HTERT RPE-1 (cell line): ENCODE measurements around the gene RBMS3.

ENCODE experiments used
- in situ Hi-C: fragments of 300-500 bp; cut with MboI; formaldehyde crosslinking; loops from 4 replicates; pipeline ENCODE4 v1.14.3; 2020; ENCODE audit warnings: low sequenced_read_pairs

RBMS3 gene

GRCh38 chr3:29852767-29853166, 571.9 kb downstream of the RBMS3 start:
- in situ Hi-C loops: no loop called here

DNA sequence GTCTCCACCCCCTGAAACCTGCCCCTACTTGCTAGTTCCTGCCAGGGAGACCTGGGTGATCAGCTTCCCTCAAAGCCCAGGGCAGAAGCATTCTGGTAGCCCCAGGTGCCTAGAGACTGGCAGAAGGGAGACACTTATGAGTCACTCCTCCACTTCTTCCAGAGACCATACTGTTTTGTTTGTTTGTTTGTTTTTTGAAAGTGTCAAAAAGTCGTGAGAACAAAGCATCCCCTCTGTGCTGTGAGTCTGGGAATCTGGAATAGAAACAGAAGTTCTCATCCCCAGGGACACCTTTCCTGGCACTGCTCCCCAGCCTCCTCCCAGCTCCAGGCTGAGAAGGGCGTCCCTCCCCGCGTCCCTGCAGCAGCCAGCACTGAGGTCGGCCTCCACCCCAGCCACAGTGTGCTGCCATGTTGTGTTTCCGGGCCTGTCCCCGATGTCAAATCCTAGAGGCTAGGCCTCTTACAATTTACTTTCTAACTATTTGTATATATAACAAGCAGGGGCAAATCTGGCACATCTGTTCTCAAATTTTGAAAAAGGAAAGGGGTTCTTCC, 573.0 kb downstream of the RBMS3 start:
- in situ Hi-C loops: no loop called here

DNA sequence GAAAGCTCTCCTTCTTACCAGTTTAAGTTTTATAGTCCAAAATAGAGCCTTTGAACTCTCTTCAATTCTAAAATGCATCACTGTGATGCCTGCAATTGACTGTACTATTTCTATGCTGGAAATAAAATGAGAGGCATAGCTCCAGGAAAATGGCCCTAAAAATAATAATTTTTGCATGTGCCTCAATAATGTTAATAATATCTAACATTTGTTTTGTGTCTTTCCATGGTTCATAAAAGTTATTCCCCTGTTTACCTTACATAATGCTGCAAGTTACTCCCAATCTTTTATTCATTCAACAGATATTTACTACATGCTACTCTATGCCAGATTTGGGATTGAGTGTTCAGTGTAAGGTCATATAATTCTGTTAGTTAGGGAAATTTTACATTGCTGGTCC, 574.0 kb downstream of the RBMS3 start:
- in situ Hi-C loops: no loop called here

GRCh38 chr3:29859726-29860270, 578.9 kb downstream of the RBMS3 start:
- in situ Hi-C loops: no loop called here

- in situ Hi-C loops: no loop called here
Measured at GRCh38 chr3:29864809-29865208, 583.9 kb downstream of the RBMS3 start.

DNA sequence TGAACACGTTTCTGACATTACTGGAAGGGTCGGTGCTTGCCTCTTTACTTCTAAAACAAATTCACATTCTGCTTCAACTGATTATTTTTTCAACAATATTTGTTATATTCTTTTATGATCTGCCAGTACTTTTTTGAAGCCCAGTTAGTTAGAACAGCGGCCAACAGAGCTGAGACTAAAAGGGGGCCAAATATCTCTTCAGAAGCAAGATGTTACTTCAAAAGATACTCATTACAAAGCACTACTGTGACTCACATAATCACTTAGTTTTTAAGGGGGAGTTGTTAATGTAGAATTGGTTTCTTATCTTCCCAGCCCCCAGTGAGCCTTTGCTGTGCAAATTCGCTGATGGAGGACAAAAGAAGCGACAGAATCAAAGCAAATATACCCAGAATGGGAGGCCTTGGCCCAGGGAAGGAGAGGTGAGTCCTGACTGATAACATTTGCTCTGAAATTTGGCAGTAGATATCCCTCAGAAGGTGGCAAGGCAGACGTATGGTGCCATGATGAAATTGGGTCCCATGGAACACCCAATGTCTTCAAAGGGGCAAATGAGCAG, 587.8 kb downstream of the RBMS3 start:
- in situ Hi-C loops: no loop called here

DNA sequence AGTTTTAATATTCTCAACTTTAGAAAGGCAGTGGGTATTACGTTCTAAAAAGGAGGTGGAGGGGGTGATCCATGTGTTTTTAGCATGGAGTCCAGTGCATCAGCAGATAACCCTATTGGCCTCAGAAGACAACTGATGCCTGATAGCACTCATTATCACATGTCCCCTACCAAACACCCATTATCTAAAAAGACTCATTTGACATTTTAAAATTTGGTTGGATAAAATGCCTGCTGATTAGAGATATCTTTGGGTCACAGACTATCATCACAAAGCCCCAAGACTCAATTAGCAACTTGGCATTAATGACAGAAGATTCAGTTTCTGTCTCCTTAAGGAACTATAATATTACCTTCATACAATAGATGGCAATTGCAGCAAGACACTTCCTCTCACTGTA, 589.3 kb downstream of the RBMS3 start:
- in situ Hi-C loops: no loop called here

DNA sequence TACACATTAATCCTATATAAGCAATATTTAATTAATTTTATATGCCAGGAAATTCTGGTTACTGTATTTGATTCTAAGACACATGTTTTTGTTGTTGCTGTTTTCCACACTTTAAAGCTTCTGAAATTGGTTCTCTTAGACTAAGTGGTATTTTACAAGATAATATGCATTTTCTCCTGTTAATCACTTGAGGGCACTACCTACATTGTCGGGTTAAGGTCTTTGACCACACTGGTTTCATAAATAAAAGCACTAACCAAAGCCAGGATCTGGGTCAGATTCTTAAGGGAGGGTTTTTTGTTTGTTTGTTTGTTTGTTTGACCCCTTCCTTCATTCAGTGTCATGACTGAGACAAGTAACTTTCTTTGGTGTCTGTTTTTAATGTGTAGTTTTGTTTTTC, 590.2 kb downstream of the RBMS3 start:
- in situ Hi-C loops: no loop called here

DNA sequence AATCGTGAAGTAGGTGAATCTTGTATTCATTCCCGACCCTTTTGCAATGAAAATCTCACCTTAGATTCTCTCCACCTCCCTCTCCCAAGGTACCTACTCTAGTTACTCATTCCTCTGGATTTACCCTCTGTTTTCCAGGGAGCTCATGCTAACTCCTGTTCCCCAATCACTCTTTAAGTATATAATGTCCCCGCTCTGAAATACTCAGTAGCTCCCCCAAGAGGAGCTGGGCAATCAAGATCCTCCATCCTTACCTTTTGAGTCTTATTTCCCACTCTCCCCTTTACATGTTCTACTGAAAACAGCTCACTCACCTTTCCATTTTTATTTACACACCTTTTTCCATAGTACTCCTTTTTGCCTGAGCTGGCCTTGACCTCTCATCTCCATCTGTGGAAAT, 599.9 kb downstream of the RBMS3 start:
- in situ Hi-C loops: no loop called here

DNA sequence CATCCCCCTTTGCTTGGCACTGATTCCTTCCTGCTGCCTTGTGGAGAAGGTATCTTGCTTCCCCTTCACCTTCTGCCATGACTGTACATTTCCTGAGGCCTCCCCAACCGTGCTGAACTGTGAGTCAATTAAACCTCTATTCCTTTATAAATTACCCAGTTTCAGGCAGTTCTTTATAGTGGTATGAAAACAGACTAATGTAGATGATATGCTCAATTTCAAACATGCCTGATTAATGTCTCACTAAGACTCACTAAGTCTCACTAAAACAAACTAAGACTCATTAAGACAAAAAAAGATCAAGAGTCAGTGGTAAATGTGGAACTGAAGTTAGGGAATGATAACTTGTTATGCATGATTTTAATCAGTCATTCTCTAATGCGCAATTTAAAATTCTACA, 606.6 kb downstream of the RBMS3 start:
- in situ Hi-C loops: no loop called here

GRCh38 chr3:29889215-29889614, 608.3 kb downstream of the RBMS3 start:
- in situ Hi-C loops: no loop called here

- in situ Hi-C loops: no loop called here
Measured at GRCh38 chr3:29890801-29891200, 609.9 kb downstream of the RBMS3 start.

- in situ Hi-C loops: no loop called here
Measured at GRCh38 chr3:29892976-29893554, 612.2 kb downstream of the RBMS3 start.

DNA sequence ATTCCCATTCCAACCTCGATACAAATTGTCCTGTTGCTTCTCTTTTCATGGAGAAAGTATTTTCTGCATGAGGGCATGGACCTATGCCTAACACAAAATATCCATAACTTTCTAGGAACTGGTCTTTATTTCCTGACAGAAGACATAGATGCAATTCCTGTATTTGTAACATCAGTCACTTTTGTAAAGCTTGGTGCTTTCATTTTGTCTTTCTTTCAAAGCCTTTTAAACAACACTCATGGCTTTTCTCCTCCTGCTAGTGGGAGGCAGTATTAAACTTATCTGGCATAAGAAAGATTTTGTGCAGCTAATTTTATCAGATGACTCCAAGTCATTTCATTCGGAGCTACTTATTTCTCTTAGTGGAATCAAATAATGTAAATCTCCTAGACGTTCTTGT, 616.0 kb downstream of the RBMS3 start:
- in situ Hi-C loops: no loop called here

GRCh38 chr3:29898171-29898965, 617.5 kb downstream of the RBMS3 start:
- in situ Hi-C loops: no loop called here

- in situ Hi-C loops: no loop called here
Measured at GRCh38 chr3:29899021-29899420, 618.1 kb downstream of the RBMS3 start.

GRCh38 chr3:29901097-29901496, 620.2 kb downstream of the RBMS3 start:
- in situ Hi-C loops: no loop called here

GRCh38 chr3:29903600-29903999, 622.7 kb downstream of the RBMS3 start:
- in situ Hi-C loops: no loop called here

DNA sequence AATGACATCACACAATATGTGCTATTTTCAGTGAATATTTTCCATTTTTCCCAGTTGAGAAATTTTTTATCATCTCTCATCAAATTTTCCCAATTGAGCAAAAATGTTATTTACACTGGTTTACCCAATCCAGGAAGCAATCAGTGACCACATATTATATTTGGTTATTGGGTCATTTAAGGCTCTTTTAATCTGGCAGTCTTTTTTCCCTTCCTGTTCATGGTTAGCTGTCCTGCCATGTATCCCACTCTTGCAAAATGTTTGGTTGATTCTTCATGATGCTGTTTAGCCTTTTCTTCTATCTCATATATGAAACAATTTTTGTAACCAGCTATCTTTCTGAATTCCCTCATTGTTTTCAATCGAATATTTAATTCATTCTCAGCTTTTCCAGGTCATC, 626.0 kb downstream of the RBMS3 start:
- in situ Hi-C loops: no loop called here

- in situ Hi-C loops: no loop called here
Measured at GRCh38 chr3:29912600-29913288, 631.9 kb downstream of the RBMS3 start.

DNA sequence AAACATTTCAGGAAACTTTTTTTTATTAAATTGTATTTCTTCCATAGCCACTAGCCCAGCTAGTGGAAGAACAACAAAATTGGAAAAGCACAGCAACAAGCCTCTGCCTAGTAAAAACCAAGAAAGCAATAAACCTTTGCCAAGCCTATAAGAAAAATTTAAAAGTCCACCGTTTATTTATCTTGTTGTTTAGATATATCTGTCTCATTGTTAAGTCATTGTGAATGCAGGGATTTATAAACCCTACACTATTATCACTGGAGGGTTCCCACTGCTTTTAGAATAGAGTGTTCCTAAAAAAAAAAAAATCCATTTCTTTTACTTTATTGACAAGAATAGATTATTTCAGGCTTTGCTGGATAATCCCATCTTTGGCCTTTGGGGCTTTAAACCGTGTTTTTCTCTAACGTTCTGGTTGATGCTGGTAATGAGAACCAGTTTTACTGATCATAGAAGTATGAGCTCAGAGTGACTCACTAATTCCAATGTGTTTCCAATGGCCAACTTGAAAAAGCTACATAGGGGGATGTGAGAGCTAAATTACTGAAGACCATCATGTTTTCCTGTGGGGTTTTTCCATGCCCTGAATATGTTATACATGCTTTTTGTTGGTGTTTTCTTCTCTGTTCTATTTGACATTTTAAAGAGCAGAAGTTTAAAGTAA, 634.1 kb downstream of the RBMS3 start:
- in situ Hi-C loops: no loop called here
